Progenitor cell of endocrine pancreas (in vitro differentiated cells): ENCODE measurements around the gene TRPV5. TPM values are rescaled to one million over a fixed set of nuclear protein-coding genes. Genes with fewer than 3 reads are reported as not detected.

Experiments
- DNase-seq: peaks from one replicate; pipeline ENCODE4 v3.0.0; 2021; ENCODE audit warnings: low spot score; ENCODE audit not compliant: unreplicated experiment
- H3K27ac Mint-ChIP-seq: 2 replicates; pipeline ENCODE4 v1.8.0; 2021; ENCODE audit warnings: mild to moderate bottlenecking, moderate library complexity, mixed read lengths
- H3K27me3 Mint-ChIP-seq: 2 replicates; pipeline ENCODE4 v1.8.0; 2021; ENCODE audit warnings: mixed read lengths
- H3K36me3 Mint-ChIP-seq: 2 replicates; pipeline ENCODE4 v1.8.0; 2022; ENCODE audit warnings: mixed read lengths; ENCODE audit not compliant: insufficient read depth
- H3K4me1 Mint-ChIP-seq: 2 replicates; pipeline ENCODE4 v1.8.0; 2021; ENCODE audit warnings: low read depth, mixed read lengths
- H3K4me3 Mint-ChIP-seq: 2 replicates; pipeline ENCODE4 v1.8.0; 2021; ENCODE audit warnings: low read depth, mild to moderate bottlenecking, moderate library complexity, mixed read lengths
- H3K9me3 Mint-ChIP-seq: 2 replicates; pipeline ENCODE4 v1.8.0; 2021; ENCODE audit warnings: low read depth, mixed read lengths
- CTCF ChIP-seq: fragments of 200-600 bp; sonication (generic); IDR thresholded peaks from one replicate; pipeline ENCODE4 v1.5.0; 2021; ENCODE audit warnings: antibody characterized with exemption, mild to moderate bottlenecking; ENCODE audit not compliant: unreplicated experiment
- total RNA-seq: library from RNA; stranded (reverse); gene quantifications from 2 replicates; pipeline ENCODE4 v1.2.1, GENCODE V29; 2021

The TRPV5 gene
- total RNA-seq, 1 donor from 2014 or later = 0.14 TPM

DNA sequence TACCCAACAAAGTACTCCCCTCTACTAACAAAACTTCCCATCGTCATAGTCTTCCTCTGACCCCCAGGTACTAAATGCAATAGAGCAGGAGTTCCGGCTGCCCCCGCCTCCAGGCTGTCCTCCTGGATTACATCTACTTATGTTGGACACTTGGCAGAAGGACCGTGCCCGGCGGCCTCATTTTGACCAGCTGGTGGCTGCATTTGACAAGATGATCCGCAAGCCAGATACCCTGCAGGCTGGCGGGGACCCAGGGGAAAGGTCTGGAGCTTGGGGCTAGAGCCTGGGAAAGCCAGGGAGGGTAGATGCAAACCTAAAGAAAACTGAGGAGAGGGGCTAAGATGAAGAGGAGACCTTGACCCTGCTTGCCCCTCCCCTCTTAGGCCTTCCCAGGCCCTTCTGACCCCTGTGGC is 63.4 kb downstream of the TRPV5 start:
- DNase-seq = no peak
- peaks cover 2% of the 10 kb centered on the region for H3K27me3 Mint-ChIP-seq
- peaks cover 10% of the 10 kb centered on the region for H3K36me3 Mint-ChIP-seq
- TF ChIP-seq CTCF = no peak
- H3K9me3 Mint-ChIP-seq = no peaks in the 10 kb centered on the region
- H3K4me3 Mint-ChIP-seq = no peak overlapping the region
- H3K4me1 Mint-ChIP-seq = no peaks in the 10 kb centered on the region
- H3K27ac Mint-ChIP-seq = no peak overlapping the region

DNA sequence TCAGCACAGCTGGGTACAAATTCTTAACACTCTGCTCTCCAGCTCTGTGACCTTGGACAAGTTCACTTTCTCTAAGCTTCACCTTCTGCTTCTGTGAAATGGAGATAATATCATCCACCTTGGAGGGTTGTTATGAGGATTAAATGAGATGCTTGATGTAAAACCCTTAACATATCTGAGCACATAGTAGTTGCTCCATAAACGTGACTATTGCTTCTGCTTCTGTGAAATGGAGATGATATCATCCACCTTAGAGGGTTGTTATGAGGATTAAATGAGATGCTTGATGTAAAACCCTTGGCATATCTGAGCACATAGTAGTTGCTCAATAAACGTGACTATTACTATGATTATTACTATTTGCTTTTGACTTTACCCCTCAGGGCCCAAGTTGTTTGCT is 64.1 kb downstream of the TRPV5 start:
- no peaks in the 10 kb centered on the region for H3K27me3 Mint-ChIP-seq
- TF ChIP-seq CTCF = no peak
- no peak for DNase-seq
- H3K9me3 Mint-ChIP-seq = no peaks in the 10 kb centered on the region
- H3K4me1 Mint-ChIP-seq = no peaks in the 10 kb centered on the region
- H3K27ac Mint-ChIP-seq = no peak overlapping the region
- no peak overlapping the region for H3K4me3 Mint-ChIP-seq
- peaks cover 10% of the 10 kb centered on the region for H3K36me3 Mint-ChIP-seq

- H3K27me3 Mint-ChIP-seq = no peaks in the 10 kb centered on the region
- no peak for TF ChIP-seq CTCF
- H3K9me3 Mint-ChIP-seq = no peaks in the 10 kb centered on the region
- H3K4me1 Mint-ChIP-seq = no peaks in the 10 kb centered on the region
- H3K36me3 Mint-ChIP-seq = peaks cover 10% of the 10 kb centered on the region
- DNase-seq = no peak
- no peak overlapping the region for H3K4me3 Mint-ChIP-seq
- H3K27ac Mint-ChIP-seq = no peak overlapping the region
Observed at GRCh38 chr7:142868986-142869415, 64.5 kb downstream of the TRPV5 start.

DNA sequence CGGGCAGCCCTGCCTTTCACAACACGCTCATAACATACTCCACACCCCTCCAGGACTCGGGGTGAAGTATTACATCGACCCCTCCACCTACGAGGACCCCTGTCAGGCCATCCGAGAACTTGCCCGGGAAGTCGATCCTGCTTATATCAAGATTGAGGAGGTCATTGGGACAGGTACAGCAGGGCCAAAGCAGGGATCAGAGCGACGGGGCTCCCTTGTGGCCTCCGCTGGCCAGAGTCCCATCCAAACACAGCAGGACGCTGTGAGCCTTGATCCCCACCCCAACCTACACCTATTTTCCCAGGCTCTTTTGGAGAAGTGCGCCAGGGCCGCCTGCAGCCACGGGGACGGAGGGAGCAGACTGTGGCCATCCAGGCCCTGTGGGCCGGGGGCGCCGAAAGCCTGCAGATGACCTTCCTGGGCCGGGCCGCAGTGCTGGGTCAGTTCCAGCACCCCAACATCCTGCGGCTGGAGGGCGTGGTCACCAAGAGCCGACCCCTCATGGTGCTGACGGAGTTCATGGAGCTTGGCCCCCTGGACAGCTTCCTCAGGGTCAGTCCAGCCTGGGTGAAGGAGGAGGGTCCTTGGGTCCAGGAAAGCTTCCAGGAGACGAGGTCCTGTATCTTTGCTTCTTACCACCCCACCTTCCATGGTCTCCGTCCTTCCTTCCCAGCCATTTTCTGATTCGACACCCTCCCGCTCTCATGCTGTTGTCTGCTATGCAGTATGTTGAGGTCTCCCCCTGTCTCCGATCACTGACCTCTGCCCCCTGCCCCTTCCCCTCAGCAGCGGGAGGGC is 65.2 kb downstream of the TRPV5 start:
- Mint-ChIP-seq H3K27ac (no peak overlapping the region), H3K36me3 (peaks cover 7% of the 10 kb centered on the region), H3K4me3 (no peak overlapping the region), H3K4me1 (no peaks in the 10 kb centered on the region), H3K9me3 (no peaks in the 10 kb centered on the region), H3K27me3 (no peaks in the 10 kb centered on the region)
- DNase-seq = no peak
- TF ChIP-seq CTCF = no peak

GRCh38 chr7:142867398-142868187 is 66.0 kb downstream of the TRPV5 start:
- Mint-ChIP-seq H3K36me3 (peaks cover 8% of the 10 kb centered on the region), H3K9me3 (no peaks in the 10 kb centered on the region), H3K4me3 (no peak overlapping the region), H3K27ac (no peak overlapping the region), H3K27me3 (no peaks in the 10 kb centered on the region), H3K4me1 (no peaks in the 10 kb centered on the region)
- TF ChIP-seq CTCF = no peak
- DNase-seq = no peak
